Stimulated activated naive CD4-positive, alpha-beta T cell treated with Interleukin-2 at 50 U/mL for 16 hours (primary cell): ENCODE results near the gene GPR161.

ENCODE experiments used
- DNase-seq: peaks from one replicate; lab custom pipeline; 2025; lab: John Stamatoyannopoulos, UW

The GPR161 gene

DNA sequence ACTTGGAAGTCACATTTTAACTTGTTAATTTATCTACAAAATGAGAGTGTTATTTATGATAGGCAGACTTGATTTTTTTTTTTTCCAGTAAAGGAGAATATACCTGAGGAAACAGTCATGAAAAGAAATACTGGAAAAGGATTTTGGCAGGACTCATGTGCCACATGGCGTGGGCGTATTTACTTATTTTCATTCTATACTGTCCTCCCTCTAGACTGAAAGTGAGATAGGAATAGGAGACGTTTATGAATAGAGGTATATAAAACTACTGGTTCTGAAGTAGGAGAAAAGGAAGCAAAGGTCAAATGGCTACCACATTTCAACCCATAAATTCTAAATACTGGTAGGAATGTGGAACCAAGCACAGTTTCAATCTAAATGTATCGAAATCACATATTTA is 105.1 kb downstream of the GPR161 start:
- DNase-seq = no peak

DNA sequence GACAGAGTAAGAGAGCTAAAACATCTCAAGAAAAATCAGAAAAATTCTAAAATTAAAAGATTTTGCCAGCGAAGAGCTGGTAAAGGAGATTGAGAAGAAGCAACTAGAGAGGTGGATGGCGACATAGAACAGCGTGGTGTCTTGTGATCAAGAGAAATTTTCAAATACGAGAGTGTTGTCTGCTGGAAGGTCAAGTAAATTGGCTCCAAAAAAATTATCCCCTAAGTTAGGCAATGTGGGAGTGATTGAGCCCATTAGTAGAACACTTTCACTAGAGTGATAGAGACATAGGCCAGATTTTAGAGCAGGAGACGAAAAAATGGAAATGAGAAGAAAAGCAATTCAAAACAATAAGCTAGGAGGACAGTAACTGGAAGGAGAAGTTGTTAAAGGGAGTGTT is 105.5 kb downstream of the GPR161 start:
- DNase-seq = no peak
